ENCODE measurements around the gene ATP11A.
"Not testable (repeated sequence)": the region's sequence is repeated elsewhere in the genome, so short reads cannot be mapped to it uniquely, and the experiment has no call there.

ATP11A gene

GRCh38 chr13:112859128-112859816, 169.4 kb downstream of the ATP11A start:
- H3K36me3 ChIP-seq (ENCODE audit: low read depth): peaks cover 17% of the 10 kb centered on the region
- H3K9me3 ChIP-seq (ENCODE audit: severe bottlenecking): no peaks in the 10 kb centered on the region
- no peaks in the 10 kb centered on the region for H3K4me1 ChIP-seq (ENCODE audit: insufficient read depth, poor library complexity, severe bottlenecking)
- DNase-seq (ENCODE audit: low spot score) (no peak), ATAC-seq (ENCODE audit: low read depth) (no peak; the same call in 2 of the 3 replicates)
- H3K27ac ChIP-seq (ENCODE audit: poor library complexity, severe bottlenecking): no peak overlapping the region
- TF ChIP-seq CTCF (IDR thresholded peaks at IDR 0.05; ENCODE audit: poor library complexity, severe bottlenecking): no peak
- H3K27me3 ChIP-seq (ENCODE audit: insufficient read depth, poor library complexity, severe bottlenecking): no peaks in the 10 kb centered on the region
- no peak overlapping the region for H3K4me3 ChIP-seq (ENCODE audit: severe bottlenecking)

- no peak for TF ChIP-seq CTCF (IDR thresholded peaks at IDR 0.05; ENCODE audit: poor library complexity, severe bottlenecking)
- no peak for ATAC-seq (ENCODE audit: low read depth)
- Histone ChIP-seq H3K4me1 (ENCODE audit: insufficient read depth, poor library complexity, severe bottlenecking) (no peaks in the 10 kb centered on the region), H3K36me3 (ENCODE audit: low read depth) (peaks cover 11% of the 10 kb centered on the region), H3K4me3 (ENCODE audit: severe bottlenecking) (no peak overlapping the region), H3K9me3 (ENCODE audit: severe bottlenecking) (no peaks in the 10 kb centered on the region), H3K27ac (ENCODE audit: poor library complexity, severe bottlenecking) (no peak overlapping the region), H3K27me3 (ENCODE audit: insufficient read depth, poor library complexity, severe bottlenecking) (no peaks in the 10 kb centered on the region)
- DNase-seq (ENCODE audit: low spot score): no peak
Measured at GRCh38 chr13:112859817-112860190, 170.0 kb downstream of the ATP11A start.

- Histone ChIP-seq H3K9me3 (ENCODE audit: severe bottlenecking) (no peaks in the 10 kb centered on the region), H3K27ac (ENCODE audit: poor library complexity, severe bottlenecking) (no peak overlapping the region), H3K4me1 (ENCODE audit: insufficient read depth, poor library complexity, severe bottlenecking) (no peaks in the 10 kb centered on the region), H3K36me3 (ENCODE audit: low read depth) (0 out of 2 replicates have a peak, but pooled peaks cover 2% of the 10 kb centered on the region), H3K4me3 (ENCODE audit: severe bottlenecking) (no peak overlapping the region), H3K27me3 (ENCODE audit: insufficient read depth, poor library complexity, severe bottlenecking) (no peaks in the 10 kb centered on the region)
- DNase-seq (ENCODE audit: low spot score) (no peak), ATAC-seq (ENCODE audit: low read depth) (no peak)
- no peak for TF ChIP-seq CTCF (IDR thresholded peaks at IDR 0.05; ENCODE audit: poor library complexity, severe bottlenecking)
Measured at GRCh38 chr13:112861876-112862615, 172.2 kb downstream of the ATP11A start.

- not testable (repeated sequence) for H3K9me3 ChIP-seq (ENCODE audit: severe bottlenecking); H3K36me3 ChIP-seq (ENCODE audit: low read depth); H3K4me3 ChIP-seq (ENCODE audit: severe bottlenecking); H3K27me3 ChIP-seq (ENCODE audit: insufficient read depth, poor library complexity, severe bottlenecking); H3K4me1 ChIP-seq (ENCODE audit: insufficient read depth, poor library complexity, severe bottlenecking); H3K27ac ChIP-seq (ENCODE audit: poor library complexity, severe bottlenecking); ATAC-seq (ENCODE audit: low read depth); DNase-seq (ENCODE audit: low spot score)
Measured at GRCh38 chr13:112863356-112863755, 173.5 kb downstream of the ATP11A start.

GRCh38 chr13:112865478-112865877, 175.6 kb downstream of the ATP11A start:
- H3K36me3 ChIP-seq (ENCODE audit: low read depth); H3K4me1 ChIP-seq (ENCODE audit: insufficient read depth, poor library complexity, severe bottlenecking); H3K27me3 ChIP-seq (ENCODE audit: insufficient read depth, poor library complexity, severe bottlenecking); H3K4me3 ChIP-seq (ENCODE audit: severe bottlenecking); H3K27ac ChIP-seq (ENCODE audit: poor library complexity, severe bottlenecking); H3K9me3 ChIP-seq (ENCODE audit: severe bottlenecking); DNase-seq (ENCODE audit: low spot score); ATAC-seq (ENCODE audit: low read depth): not testable (repeated sequence)

All from RWPE2 (cell line).